K562 (cell line): ENCODE measurements around the gene FBXL13. TPM values are rescaled to one million over a fixed set of nuclear protein-coding genes. Genes with fewer than 3 reads are reported as not detected.

ENCODE experiments used
- ATAC-seq: fragments of 200-7000 bp; cut with Tn5 transposase; 3 replicates; pipeline ENCODE4 v1.9.1; 2020; ENCODE audit warnings: moderate library complexity
- BruUV-seq: library from RNA; stranded (reverse); fragments of 400-500 nt; replicated peaks from 2 replicates; lab custom pipeline; 2021; lab: Mats Ljungman, UMichigan
- CTCF ChIA-PET: fragments of 300-600 bp; formaldehyde crosslinking; extraction: SDS; loops from one replicate; lab custom pipeline; 2021; ENCODE audit warnings: low intra/inter-chr PET ratio; lab: Yijun Ruan, JAX
- POLR2A ChIA-PET: fragments of 300-600, 350-650 bp; sonication (Branson Sonifier 250); formaldehyde crosslinking; extraction: SDS; loops from one replicate; lab custom pipeline; 2021; ENCODE audit warnings: antibody characterized with exemption, inconsistent platforms; lab: Yijun Ruan, JAX
- DNase-seq, 4 experiments: peaks; one replicate each; pipeline versions ENCODE4 v3.0.0 to v3.0.0-alpha.2; 2011 to 2018; ENCODE audit warnings: low spot score in 3 of 4, mixed read lengths in 3 of 4; ENCODE audit errors: extremely low read depth in 1 of 4
- FAIRE-seq: peaks from 2 replicates; lab custom pipeline; 2011; peaks lifted over from hg19 to GRCh38; lab: Jason Lieb, UNC
- H2AFZ ChIP-seq: 2 replicates; pipeline ENCODE4 v1.6.0; 2011; ENCODE audit warnings: low read depth, low read length, control low read depth, inconsistent platforms
- H3K27ac ChIP-seq: fragments of 200-600 bp; 3 replicates; pipeline ENCODE4 v1.8.0; 2011; ENCODE audit warnings: low read depth, mild to moderate bottlenecking, control low read depth, inconsistent platforms, low read length, moderate library complexity, mixed read lengths; ENCODE audit errors: extremely low read depth
- H3K27me3 ChIP-seq, 2 experiments: fragments of 300-600 bp in 1 of 2; 2 replicates in 1 of 2; 3 replicates in 1 of 2; pipeline versions ENCODE4 v1.6.0 to v1.8.0; 2011; ENCODE audit warnings: inconsistent platforms in 2 of 2, low read length in 2 of 2, mild to moderate bottlenecking in 1 of 2, mixed read lengths in 1 of 2, moderate library complexity in 1 of 2; ENCODE audit not compliant: control insufficient read depth in 2 of 2, insufficient read depth in 2 of 2
- H3K36me3 ChIP-seq: fragments of 300-600 bp; 3 replicates; pipeline ENCODE4 v1.8.0; 2011; ENCODE audit warnings: mild to moderate bottlenecking, low read length, inconsistent platforms; ENCODE audit not compliant: control insufficient read depth, insufficient read depth
- H3K4me1 ChIP-seq, 2 experiments: fragments of 200-600 bp in 1 of 2; replicated peaks in 1 of 2; 2 replicates in 1 of 2; 3 replicates in 1 of 2; pipeline versions ENCODE4 v1.5.1 to v1.8.0; 2011; ENCODE audit warnings: inconsistent platforms in 2 of 2, low read length in 2 of 2, mild to moderate bottlenecking in 1 of 2, mixed read lengths in 1 of 2, moderate library complexity in 1 of 2; ENCODE audit not compliant: control insufficient read depth in 2 of 2, insufficient read depth in 2 of 2
- H3K4me2 ChIP-seq: 2 replicates; pipeline ENCODE4 v1.6.1; 2011; ENCODE audit warnings: low read length, control low read depth, inconsistent platforms, mixed read lengths; ENCODE audit not compliant: insufficient read depth
- H3K4me3 ChIP-seq: fragments of 200-600 bp; sonication (generic), shearing (Covaris generic); 2 replicates; pipeline ENCODE4 v1.5.1; 2016; ENCODE audit warnings: control low read depth, inconsistent platforms
- H3K79me2 ChIP-seq: fragments of 200-600 bp; 3 replicates; pipeline ENCODE4 v1.8.0; 2011; ENCODE audit warnings: low read length, inconsistent platforms; ENCODE audit not compliant: control insufficient read depth, insufficient read depth
- H3K9ac ChIP-seq, 2 experiments: 2 replicates each; pipeline versions ENCODE4 v1.6.0 to v1.6.1; 2011; ENCODE audit warnings: low read depth in 2 of 2, low read length in 2 of 2, control low read depth in 1 of 2, inconsistent platforms in 1 of 2, mild to moderate bottlenecking in 1 of 2, mixed read lengths in 1 of 2; ENCODE audit not compliant: insufficient read depth in 1 of 2
- H3K9me1 ChIP-seq: one replicate; pipeline ENCODE4 v1.6.0; 2011; ENCODE audit warnings: inconsistent platforms, mild to moderate bottlenecking, low read length, moderate library complexity; ENCODE audit not compliant: control insufficient read depth, insufficient read depth
- H3K9me3 ChIP-seq: replicated peaks from 2 replicates; pipeline ENCODE4 v1.5.1; 2011; ENCODE audit warnings: low read depth, low read length, inconsistent platforms; ENCODE audit not compliant: control insufficient read depth, insufficient read depth
- H4K20me1 ChIP-seq: replicated peaks from 2 replicates; pipeline ENCODE4 v1.6.1; 2011; ENCODE audit warnings: low read length, inconsistent platforms, mixed read lengths; ENCODE audit not compliant: control insufficient read depth, insufficient read depth
- ASH1L ChIP-seq: fragments of 450-650 bp; IDR thresholded peaks from 2 replicates; pipeline ENCODE4 v1.6.1; 2018; ENCODE audit warnings: borderline replicate concordance, mild to moderate bottlenecking, low read depth; ENCODE audit not compliant: partially characterized antibody
- CCNT2 ChIP-seq: IDR thresholded peaks from 2 replicates; pipeline ENCODE4 v1.6.1; 2011; ENCODE audit warnings: borderline replicate concordance, low read depth, mild to moderate bottlenecking, moderate library complexity, mixed read lengths, low read length; ENCODE audit not compliant: insufficient read length; ENCODE audit errors: extremely low read depth
- ETV5 ChIP-seq: sonication (generic); formaldehyde crosslinking; IDR thresholded peaks from 2 replicates; pipeline ENCODE4 v1.4.0; 2020; ENCODE audit warnings: low read depth, mild to moderate bottlenecking, missing genetic modification reagents
- HDAC3 ChIP-seq: fragments of 450-650 bp; IDR thresholded peaks from 2 replicates; pipeline ENCODE4 v1.6.1; 2018; ENCODE audit warnings: borderline replicate concordance, mild to moderate bottlenecking, moderate library complexity; ENCODE audit not compliant: partially characterized antibody
- HDAC8 ChIP-seq: fragments of 450-650 bp; IDR thresholded peaks from 2 replicates; pipeline ENCODE4 v1.6.1; 2016; ENCODE audit warnings: mild to moderate bottlenecking, missing genetic modification characterization, moderate library complexity, missing compliant biosample characterization
- NR2C1 ChIP-seq, 2 experiments: fragments of 450-650 bp; IDR thresholded peaks; 2 replicates each; pipeline ENCODE4 v1.6.1; 2017; ENCODE audit warnings: mild to moderate bottlenecking in 2 of 2, antibody characterized with exemption in 1 of 2, inconsistent platforms in 1 of 2, missing compliant biosample characterization in 1 of 2, missing genetic modification characterization in 1 of 2
- NR2F6 ChIP-seq: fragments of 450-650 bp; formaldehyde crosslinking; IDR thresholded peaks from 2 replicates; pipeline ENCODE4 v1.4.0; 2020; ENCODE audit warnings: mild to moderate bottlenecking
- ZNF12 ChIP-seq: sonication (generic); formaldehyde crosslinking; IDR thresholded peaks from 2 replicates; pipeline ENCODE4 v1.4.0; 2020; ENCODE audit warnings: mild to moderate bottlenecking, missing genetic modification reagents
- ZNF282 ChIP-seq: sonication (generic); formaldehyde crosslinking; IDR thresholded peaks from 2 replicates; pipeline ENCODE4 v1.8.1; 2023; ENCODE audit warnings: missing genetic modification reagents
- WGBS: fragments of 100-300 bp; shearing (Covaris generic); methylation state at CpG from one replicate; pipeline ENCODE4 v1.1.6; 2016; ENCODE audit warnings: low coverage, mixed read lengths; ENCODE audit not compliant: insufficient coverage; ENCODE audit errors: missing lambda C conversion rate; 5-methylcytosine and 5-hydroxymethylcytosine counted together
- in situ Hi-C: fragments of 300-500 bp; cut with MboI; formaldehyde crosslinking; loops from 4 replicates; pipeline ENCODE4 v1.15.0; 2018; ENCODE audit warnings: inconsistent platforms, mixed read lengths
- intact Hi-C: fragments of 100-400 bp; cut with micrococcal nuclease; formaldehyde crosslinking; loops from 2 replicates; pipeline ENCODE4 v1.14.2; 2022
- polyA plus RNA-seq, 8 experiments: library from polyadenylated mRNA; depleted of rRNA in 4 of 8; stranded (reverse) in 5 of 8; unstranded in 3 of 8; fragments of >200 nt; fragmentation: Nextera tagmentation in 2 of 8; fragmentation: Illumina TruSeq in 1 of 8; extraction: Ambion mirVana in 2 of 8; extraction: Trizol in 1 of 8; gene quantifications; 2 replicates each; pipeline versions ENCODE4 v1.2.1 to v1.2.3, GENCODE V29; 2011 to 2014; ENCODE audit warnings: inconsistent platforms in 1 of 8, missing spikeins in 1 of 8
- total RNA-seq, 7 experiments: library from RNA; depleted of rRNA in 6 of 7; stranded (reverse); fragments of >200 nt in 6 of 7; fragmentation: Illumina TruSeq in 2 of 7; extraction: Trizol in 2 of 7; gene quantifications; 2 replicates each; pipeline versions ENCODE4 v1.2.1 to v1.2.3, GENCODE V29; 2011 to 2021; ENCODE audit warnings: low replicate concordance in 1 of 7
- TF ChIP-seq, protein P1 (sequence below): sonication (generic); formaldehyde crosslinking; IDR thresholded peaks from 2 replicates; pipeline ENCODE4 v1.8.1; 2022; ENCODE audit warnings: missing genetic modification reagents
- TF ChIP-seq, protein P2 (sequence below): conservative IDR thresholded peaks from 2 replicates; pipeline ENCODE4 v1.6.1; 2011; ENCODE audit warnings: low read depth, mild to moderate bottlenecking, low read length; ENCODE audit not compliant: control insufficient read depth
- TF ChIP-seq, protein P3 (sequence below): sonication (generic); formaldehyde crosslinking; IDR thresholded peaks from 2 replicates; pipeline ENCODE4 v1.8.1; 2023; ENCODE audit warnings: mild to moderate bottlenecking, missing genetic modification reagents
- TF ChIP-seq, protein P4 (sequence below), 3 experiments: fragments of 200-800 bp in 1 of 3; fragments of 250-450 bp in 1 of 3; fragments of 450-650 bp in 1 of 3; sonication (Bioruptor Pico) in 1 of 3; sonication (Bioruptor generic) in 1 of 3; formaldehyde crosslinking in 1 of 3; IDR thresholded peaks; 2 replicates each; pipeline versions ENCODE4 v1.6.1 to v1.8.0; 2016 to 2022; ENCODE audit warnings: mild to moderate bottlenecking in 2 of 3, missing genetic modification characterization in 2 of 3, missing compliant biosample characterization in 1 of 3, moderate library complexity in 1 of 3

The FBXL13 gene
- total and polyA plus RNA-seq, 9 of the 15 experiments (the other 6 are each of a cell fraction or from before 2014, with no cell fraction given) = 16.3 to 55.0 (median 25.4) TPM

DNA sequence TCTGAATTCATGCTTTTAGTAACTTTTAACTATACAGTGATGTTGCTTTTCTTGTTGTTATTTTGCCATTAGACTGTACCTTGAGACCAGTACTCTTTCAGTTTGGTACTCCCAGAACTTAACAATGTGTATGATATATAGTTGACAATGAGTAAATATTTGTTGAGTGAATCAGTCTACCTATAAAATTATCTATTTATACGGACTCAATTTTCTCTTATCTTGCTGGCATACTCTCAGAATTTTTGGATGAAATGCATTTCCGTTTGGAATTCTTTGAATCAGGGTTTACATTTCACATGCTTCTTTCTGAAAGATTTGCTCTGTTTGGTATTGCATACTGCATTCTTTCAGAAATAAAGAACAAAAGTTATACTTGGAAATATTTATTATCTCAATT lies 209.6 kb downstream of the FBXL13 start:
- TF ChIP-seq, protein P1, sequence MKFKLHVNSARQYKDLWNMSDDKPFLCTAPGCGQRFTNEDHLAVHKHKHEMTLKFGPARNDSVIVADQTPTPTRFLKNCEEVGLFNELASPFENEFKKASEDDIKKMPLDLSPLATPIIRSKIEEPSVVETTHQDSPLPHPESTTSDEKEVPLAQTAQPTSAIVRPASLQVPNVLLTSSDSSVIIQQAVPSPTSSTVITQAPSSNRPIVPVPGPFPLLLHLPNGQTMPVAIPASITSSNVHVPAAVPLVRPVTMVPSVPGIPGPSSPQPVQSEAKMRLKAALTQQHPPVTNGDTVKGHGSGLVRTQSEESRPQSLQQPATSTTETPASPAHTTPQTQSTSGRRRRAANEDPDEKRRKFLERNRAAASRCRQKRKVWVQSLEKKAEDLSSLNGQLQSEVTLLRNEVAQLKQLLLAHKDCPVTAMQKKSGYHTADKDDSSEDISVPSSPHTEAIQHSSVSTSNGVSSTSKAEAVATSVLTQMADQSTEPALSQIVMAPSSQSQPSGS = no peak
- TF ChIP-seq ASH1L = no peak
- TF ChIP-seq, protein P2, sequence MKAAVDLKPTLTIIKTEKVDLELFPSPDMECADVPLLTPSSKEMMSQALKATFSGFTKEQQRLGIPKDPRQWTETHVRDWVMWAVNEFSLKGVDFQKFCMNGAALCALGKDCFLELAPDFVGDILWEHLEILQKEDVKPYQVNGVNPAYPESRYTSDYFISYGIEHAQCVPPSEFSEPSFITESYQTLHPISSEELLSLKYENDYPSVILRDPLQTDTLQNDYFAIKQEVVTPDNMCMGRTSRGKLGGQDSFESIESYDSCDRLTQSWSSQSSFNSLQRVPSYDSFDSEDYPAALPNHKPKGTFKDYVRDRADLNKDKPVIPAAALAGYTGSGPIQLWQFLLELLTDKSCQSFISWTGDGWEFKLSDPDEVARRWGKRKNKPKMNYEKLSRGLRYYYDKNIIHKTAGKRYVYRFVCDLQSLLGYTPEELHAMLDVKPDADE = no peak
- TF ChIP-seq, protein P3, sequence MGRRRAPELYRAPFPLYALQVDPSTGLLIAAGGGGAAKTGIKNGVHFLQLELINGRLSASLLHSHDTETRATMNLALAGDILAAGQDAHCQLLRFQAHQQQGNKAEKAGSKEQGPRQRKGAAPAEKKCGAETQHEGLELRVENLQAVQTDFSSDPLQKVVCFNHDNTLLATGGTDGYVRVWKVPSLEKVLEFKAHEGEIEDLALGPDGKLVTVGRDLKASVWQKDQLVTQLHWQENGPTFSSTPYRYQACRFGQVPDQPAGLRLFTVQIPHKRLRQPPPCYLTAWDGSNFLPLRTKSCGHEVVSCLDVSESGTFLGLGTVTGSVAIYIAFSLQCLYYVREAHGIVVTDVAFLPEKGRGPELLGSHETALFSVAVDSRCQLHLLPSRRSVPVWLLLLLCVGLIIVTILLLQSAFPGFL (CRISPR knock-in tag) = no peak
- no peak for TF ChIP-seq ZNF12 (CRISPR knock-in tag)
- TF ChIP-seq CCNT2 = no peak
- TF ChIP-seq, protein P4, sequence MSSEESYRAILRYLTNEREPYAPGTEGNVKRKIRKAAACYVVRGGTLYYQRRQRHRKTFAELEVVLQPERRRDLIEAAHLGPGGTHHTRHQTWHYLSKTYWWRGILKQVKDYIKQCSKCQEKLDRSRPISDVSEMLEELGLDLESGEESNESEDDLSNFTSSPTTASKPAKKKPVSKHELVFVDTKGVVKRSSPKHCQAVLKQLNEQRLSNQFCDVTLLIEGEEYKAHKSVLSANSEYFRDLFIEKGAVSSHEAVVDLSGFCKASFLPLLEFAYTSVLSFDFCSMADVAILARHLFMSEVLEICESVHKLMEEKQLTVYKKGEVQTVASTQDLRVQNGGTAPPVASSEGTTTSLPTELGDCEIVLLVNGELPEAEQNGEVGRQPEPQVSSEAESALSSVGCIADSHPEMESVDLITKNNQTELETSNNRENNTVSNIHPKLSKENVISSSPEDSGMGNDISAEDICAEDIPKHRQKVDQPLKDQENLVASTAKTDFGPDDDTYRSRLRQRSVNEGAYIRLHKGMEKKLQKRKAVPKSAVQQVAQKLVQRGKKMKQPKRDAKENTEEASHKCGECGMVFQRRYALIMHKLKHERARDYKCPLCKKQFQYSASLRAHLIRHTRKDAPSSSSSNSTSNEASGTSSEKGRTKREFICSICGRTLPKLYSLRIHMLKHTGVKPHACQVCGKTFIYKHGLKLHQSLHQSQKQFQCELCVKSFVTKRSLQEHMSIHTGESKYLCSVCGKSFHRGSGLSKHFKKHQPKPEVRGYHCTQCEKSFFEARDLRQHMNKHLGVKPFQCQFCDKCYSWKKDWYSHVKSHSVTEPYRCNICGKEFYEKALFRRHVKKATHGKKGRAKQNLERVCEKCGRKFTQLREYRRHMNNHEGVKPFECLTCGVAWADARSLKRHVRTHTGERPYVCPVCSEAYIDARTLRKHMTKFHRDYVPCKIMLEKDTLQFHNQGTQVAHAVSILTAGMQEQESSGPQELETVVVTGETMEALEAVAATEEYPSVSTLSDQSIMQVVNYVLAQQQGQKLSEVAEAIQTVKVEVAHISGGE (CRISPR knock-in tag; IDR thresholded peaks at IDR 0.05) = no peak
- no peak for TF ChIP-seq NR2C1 (IDR thresholded peaks at IDR 0.05)
- TF ChIP-seq NR2C1 (tag; IDR thresholded peaks at IDR 0.05) = no peak
- no peak for TF ChIP-seq ZNF282 (CRISPR knock-in tag)
- TF ChIP-seq NR2F6 (CRISPR knock-in tag) = no peak
- no peak for TF ChIP-seq HDAC3
- no peak for TF ChIP-seq HDAC8 (tag)
- no peak for TF ChIP-seq ETV5 (CRISPR knock-in tag)
- TF ChIP-seq, all 486 proteins: peak for 0
- Histone ChIP-seq H3K4me1 (no peaks in the 10 kb centered on the region), H3K27ac (no peak overlapping the region), H3K9me1 (no peaks in the 10 kb centered on the region), H2AFZ (no peak overlapping the region), H3K79me2 (no peaks in the 10 kb centered on the region), H3K9ac (no peak overlapping the region), H3K9me3 (no peaks in the 10 kb centered on the region), H3K27me3 (no peaks in the 10 kb centered on the region), H4K20me1 (no peaks in the 10 kb centered on the region), H3K36me3 (peaks cover 47% of the 10 kb centered on the region; the same call in 2 of the 3 replicates), H3K4me2 (no peak overlapping the region), H3K4me3 (no peak overlapping the region)
- CTCF ChIA-PET = no interaction called here
- 54% methylated on average over 2 of the region's 2 CpGs for WGBS
- intact Hi-C loops (no loop called here), in situ Hi-C loops (no loop called here)
- POLR2A ChIA-PET = no interaction called here
- BruUV-seq = no TSS peak
- FAIRE-seq = no peak
- no peak for DNase-seq
- no peak for ATAC-seq
